NCI-H1417 (cell line): ENCODE data around the gene DTNB.
"Not testable (repeated sequence)": the region's sequence is repeated elsewhere in the genome, so short reads cannot be mapped to it uniquely, and the experiment has no call there.

ENCODE experiments used
- DNase-seq, 3 experiments: peaks; one replicate each; lab custom pipeline; 2025; lab: John Stamatoyannopoulos, UW

The DTNB gene

DNA sequence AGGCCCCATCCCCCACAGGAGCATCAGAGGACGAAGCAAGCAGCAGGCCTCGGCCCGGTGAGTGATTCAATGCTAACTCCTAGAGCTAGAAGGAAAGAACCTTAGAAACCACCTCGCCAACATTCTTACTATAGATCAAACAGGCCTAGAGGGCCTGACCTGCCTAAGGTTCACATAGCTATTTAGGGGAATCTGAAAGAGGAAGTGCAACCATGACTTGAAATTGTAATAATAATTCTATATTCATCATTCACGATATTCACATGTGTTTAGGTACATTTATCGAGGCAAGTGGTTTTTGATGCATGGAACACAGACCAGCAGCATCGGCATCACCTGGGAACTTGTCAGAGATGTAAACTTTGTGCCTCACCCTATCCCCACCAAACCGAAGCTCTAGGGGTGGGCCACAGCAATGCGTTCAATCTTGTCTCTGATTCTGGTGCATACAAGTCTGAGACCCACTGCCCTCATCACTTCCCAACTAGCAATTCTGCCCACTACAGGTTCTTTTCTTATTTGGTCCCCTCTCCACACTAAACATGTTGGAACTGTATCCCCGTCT is 253.6 kb downstream of the DTNB start:
- DNase-seq: no peak

DNA sequence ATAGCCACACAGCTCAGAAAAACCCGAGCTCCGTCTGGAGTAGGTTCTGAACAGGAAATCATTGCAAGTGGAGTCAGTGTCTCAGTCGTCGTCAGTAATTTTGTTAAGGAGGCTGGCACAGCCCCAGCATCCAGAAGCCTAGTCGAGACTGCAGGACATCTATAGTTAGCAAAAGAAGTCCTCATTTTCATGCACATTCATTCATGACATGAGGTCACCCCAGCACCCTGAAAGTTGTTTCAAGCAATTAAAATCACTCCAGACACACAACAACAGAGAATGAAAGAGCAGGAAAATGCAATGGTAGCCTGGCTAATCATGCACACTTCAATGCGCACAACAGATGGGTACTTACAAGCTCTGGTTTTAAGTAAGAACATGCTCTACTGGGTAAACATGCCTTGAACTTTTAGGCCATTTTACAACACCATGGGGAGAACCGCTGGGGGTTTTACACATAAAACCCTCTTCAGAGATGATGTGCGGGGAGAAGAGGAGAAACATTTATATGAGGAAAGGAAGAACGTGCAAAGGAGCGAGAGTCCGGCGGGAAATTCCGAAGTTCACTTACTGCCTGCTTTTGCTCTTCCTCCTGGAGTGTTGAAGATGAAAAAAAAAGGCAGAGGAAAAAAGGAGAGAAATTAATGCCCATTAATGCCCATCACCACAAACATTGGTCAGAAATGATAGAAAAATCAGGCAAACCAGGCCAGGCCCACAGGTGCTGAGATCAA is 254.3 kb downstream of the DTNB start:
- DNase-seq: no peak

DNA sequence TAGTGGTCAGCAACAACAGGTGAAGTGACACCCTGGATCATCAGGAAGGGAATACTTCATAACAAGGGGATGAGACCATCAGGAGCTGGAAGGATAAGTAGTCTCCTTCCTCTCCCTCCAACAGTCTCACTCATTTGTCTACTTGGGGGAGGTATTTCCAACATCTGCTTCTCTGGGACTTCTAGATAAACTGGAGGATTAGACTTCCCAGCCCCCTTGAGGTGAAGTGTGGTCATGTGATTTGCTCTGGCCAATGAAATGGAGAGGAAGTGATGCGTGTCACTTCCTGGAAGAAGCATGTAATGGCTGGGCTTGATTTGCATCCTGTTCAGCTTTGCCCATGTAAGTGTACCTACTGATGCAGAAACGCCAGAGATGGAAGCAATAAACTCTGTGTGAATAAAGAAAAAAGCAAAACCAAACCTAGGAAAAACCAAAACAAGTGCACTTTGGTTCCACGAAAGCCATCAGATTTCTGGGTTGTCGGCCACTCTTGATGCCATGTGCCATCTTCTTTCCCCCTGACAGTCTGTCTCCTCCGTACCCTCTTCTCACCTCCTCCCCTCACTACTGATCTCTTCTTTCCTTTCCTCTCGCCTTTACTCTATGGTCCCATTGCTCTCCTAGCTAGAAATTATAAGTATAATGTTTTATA is 255.5 kb downstream of the DTNB start:
- no peak for DNase-seq

DNA sequence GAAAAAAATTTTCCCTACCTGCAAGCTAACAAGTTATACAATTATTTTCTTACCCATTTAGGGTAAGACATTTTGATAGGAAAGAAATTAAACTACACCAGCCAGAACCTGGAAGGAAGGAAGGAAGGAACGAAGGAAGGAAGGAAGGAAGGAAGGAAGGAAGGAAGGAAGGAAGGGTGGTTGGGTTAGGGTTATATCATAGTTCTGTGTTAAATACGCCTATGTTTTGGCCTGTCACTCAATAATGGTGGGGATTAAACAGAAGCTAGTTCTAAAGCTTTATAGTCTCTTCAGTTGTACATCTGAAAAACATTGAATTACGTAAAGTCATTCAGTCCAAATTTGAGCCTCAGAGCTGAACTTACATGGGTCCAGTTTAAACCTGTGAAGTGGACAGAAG is 256.7 kb downstream of the DTNB start:
- no peak for DNase-seq

DNA sequence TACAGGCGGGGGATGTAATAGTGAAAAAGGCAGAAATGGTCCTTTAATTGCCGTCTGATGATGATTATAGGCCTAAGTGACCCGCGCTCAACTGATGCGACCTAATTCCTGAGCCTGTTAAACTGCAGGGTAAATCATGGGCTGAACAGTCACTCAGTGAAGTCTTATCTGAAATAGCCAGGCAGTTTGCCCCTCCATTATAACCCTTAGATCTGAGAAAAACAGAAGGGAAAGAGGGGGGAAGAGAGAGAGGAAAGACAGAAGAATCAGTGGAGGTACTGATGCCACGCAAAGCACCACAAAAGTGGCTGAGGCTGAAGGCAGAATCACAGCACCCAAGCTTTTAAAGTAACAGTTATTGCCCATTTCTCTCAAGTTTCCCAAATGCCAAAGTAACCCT is 258.6 kb downstream of the DTNB start:
- no peak for DNase-seq

DNA sequence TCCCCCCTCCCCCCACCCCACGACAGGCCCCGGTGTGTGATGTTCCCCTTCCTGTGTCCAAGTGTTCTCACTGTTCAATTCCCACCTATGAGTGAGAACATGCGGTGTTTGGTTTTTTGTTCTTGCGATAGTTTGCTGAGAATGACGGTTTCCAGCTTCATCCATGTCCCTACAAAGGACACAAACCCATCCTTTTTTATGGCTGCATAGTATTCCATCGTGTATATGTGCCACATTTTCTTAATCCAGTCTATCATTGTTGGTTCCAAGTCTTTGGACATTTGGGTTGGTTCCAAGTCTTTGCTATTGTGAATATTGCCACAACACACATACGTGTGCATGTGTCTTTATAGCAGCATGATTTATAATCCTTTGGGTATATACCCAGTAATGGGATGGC is 260.0 kb downstream of the DTNB start:
- DNase-seq: not testable (repeated sequence)

DNA sequence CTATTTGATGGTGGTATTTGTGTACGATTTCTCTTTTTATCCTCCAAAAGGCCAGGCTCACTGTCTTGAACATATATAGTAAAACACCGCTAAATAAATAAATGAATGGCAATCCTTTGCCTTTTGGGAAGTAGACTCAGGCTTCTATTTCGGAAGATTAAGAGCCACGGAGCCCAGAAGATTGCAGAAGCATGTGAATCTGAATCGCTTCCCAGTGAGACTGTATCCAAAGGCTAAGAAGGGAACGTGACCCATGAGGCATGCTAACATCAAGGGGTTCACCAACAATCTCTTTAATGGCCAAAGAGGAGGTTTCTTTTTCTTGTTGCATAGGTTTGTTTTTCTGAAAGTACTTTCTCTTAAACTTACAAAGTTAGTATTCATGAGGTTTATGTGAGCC is 261.6 kb downstream of the DTNB start:
- no peak for DNase-seq

DNA sequence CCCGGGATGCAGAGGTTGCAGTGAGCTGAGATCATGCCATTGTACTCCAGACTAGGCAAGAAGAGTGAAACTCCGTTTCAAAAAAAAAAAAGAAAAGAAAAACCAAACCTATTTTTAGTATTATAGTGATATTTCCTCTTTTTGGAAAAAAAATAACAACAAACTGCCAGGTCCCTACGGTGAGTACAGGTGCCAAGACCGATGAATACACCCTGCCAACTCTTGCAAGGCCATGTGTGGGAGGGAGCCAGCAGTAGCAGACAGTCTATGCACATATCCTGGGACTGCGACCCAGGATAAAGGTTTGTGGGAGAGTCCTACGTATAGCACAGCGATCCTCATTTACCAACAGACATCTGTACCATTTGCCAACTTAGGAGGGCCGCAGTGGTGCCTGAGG is 262.1 kb downstream of the DTNB start:
- no peak for DNase-seq

DNA sequence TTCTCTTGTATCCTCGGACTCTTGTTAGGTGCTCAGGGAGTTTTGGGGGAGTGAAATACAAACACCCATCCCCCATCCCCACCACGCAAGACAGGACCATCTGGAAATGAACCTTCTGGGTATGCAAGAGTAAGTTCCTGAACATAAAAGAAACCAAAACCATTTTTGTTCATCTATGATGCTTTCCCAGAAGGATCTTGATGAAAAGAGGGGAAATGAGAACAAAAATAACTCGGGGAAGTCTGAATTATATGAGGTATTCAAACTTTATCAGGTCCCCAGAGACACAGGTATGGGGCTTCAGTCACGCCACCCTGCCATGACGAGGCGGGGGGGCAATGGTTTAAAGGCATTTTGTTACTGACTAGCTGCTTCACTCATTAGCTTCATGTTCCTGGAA is 263.0 kb downstream of the DTNB start:
- DNase-seq: no peak

DNA sequence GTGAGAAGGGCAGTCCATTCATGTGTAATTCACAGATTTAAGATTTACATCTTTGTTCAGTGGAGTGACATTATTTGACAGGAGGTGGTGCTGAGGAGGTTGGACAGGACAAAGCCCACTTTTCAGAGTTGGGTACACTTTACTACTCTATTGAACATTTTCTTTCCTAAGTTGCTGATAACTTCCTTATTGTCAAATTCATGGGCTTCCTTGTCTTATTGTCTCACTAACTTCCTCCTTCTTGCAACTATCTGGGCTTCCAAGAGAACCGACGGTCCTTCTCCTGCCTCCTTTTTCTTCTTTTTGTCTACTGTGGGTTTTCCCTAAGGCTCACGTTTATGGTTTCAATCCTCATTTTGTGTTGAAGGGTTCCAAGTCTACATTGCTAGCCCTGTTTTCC is 263.9 kb downstream of the DTNB start:
- no peak for DNase-seq

DNA sequence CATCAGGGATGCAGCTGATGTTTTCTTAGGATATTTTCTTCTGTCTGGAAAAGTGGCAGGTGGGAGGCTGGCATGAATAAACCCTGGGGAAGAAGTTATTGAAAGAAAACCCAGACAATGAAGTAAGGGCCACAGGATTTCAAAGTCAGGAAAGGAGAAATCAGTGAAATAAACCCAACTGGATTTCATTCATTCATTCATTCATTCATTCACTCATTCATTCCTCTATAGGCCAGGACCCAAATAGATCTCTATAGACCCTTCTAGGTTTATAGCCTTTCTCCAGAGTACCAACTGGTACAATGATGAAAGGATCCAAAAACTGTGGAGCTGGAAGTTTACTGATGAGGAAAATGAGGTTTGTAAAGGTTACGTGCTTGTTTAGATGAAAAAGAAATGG is 264.3 kb downstream of the DTNB start:
- DNase-seq: no peak

DNA sequence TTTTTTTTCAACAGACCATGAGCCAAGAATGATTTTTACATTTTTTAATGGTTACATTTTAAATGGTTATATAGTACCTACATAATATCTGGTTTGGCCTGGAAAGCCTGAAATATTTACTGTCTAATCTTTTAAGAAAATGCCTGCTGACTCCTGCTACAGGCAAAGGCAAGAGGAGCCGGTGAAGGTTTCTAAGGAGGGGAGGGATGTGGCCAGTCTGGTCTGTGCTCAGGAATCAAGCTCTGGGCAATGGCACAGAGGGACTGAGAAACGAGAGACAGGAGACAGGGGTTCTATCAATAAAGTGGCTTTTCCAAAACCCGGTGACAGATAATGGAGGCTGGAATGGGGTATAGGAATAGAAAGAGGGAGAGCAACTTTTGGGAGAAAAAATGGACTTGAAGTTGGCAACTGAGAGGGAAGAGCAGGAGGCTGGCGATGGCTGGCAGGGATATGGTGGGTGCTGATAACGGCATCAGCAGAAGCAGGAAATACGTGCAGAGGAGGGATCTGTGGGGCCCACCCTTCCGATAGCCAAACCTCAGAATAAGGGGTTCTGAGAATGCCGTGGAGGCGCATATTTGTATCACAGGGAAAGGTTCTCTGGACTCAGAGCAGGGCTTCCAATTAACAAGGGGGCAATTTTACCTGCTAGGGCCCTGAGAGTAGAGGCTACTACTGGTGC is 267.6 kb downstream of the DTNB start:
- no peak for DNase-seq

DNA sequence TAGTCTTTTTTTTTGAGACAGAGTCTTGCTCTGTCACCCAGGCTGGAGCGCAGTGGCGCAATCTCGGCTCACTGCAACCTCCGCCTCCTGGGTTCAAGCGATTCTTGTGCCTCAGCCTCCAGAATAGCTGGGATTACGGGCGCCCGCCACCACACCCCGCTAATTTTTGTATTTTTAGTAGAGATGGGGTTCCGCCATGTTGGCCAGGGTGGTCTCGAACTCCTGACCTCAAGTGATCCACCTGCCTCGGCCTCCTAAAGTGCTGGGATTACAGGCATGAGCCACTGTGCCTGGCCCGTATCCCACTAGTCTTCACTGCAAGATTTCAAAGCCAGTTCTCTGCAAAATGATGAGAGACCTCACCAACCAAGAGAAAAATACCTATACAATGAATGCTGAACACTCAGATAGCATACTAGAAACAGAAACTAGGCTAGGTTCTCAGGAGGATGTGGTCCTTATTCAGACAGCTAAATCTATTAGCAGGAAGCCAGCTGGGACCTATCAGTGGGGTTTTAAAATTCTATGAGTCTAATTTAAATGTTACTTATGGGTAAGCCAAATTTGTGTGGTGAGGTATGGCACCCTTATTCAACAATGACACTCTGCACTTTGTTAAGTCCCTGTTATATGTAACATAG is 270.1 kb downstream of the DTNB start:
- not testable (repeated sequence) for DNase-seq

DNA sequence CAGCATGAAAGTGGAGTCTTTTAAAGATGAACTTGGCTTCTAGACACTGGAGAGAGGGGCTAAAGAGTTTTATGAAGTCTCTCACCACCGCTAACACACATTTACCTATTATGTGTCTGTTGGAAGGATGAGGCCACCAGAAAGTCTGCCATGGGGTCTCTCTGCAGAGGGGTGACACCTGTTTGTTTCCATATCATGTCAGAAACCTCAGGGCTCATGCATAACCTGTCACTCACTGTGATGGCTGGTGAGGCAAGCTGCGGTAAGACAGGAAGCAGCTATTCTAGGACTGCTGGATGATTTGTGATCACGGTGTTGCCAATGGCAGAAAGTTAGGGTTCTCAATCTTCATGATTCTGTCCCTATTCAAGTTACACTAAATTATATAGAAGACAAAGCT is 270.9 kb downstream of the DTNB start:
- peak in 1 of 3 experiments; percentile 52 for DNase-seq

DNA sequence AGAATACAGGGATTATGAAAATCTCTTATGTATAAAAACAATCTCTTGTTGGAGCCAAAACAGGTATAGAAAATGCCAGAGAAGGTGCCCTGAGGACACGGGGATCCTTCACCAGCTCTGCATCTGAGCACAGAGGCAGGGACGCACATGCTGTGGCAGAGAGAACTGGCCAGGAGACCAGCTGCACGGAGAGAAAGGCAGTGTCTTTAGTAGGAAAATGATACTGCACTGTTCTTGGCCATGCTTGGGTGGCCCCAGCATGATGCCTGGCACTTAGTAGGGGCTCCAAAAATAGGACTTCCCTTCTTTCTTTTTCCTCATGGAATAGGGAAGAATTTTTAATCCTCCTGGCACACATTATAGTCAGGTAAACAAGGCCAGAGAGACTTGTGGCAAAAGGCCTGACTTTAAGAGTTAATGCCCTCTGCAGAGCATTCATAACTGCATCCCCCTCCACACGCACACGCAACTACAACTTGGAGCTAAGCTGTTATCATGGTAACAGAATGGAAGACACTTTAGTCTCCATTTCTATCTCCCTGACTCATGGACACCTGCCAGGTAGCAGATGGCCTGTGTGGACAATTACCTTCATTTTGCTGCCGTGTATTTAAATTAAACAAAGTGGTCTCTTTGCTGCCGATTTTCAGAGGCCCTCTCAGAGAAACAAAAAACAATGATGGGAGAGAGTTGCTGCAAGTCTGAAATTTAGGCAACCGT is 271.9 kb downstream of the DTNB start:
- peak; percentile 72 to 92 (median 72) for DNase-seq

DNA sequence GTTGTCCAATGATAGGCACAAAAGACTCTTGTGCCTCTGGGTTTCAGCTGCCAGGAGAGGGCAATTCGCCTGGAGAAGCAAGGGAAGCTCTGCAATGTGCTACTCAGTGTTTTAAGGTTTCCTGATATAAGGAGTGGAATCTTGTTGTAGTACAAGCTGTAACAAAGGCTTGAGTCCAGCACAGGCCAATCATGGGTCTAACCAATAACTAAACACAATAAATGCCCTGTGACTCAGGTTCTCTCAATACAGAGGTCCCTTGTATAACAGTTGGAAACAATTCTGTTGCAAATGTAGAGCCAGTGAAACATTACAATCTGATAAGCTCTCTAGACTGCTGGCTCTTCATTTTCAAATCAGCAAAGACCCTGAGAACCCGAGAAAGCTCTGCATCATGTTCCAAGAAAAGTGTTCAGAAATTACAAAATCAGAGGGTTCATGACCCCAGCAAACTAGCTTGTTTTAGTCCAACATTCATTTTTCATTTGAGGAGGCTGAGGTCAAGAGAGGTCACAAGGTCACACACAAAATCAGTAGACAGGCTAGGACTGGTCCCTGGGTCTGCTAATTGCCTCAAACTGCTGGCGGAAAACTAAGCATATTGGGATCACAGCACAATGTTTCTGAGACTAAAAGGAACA is 272.7 kb downstream of the DTNB start:
- DNase-seq: peak in 2 of 3 experiments; percentile 36 to 49

DNA sequence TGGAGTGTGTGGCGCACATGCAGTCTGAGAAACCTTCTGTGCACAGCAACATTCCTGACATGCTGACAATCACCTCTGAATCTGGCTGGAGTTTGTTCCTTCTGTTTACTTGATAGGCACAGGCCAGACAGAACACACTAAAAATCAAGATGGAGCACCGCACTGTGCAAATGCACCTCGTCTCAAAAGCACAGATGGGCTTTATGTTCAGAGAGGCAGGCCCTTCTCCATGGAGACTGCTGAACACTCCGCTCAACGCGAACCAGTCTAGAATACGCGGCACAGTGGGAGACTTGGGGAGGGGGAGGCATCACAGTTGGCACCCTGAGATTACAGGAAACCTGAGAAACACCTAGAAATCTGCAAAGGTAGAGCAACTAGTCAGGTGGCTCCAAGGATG is 273.2 kb downstream of the DTNB start:
- DNase-seq: peak in 2 of 3 experiments; percentile 16 to 49

DNA sequence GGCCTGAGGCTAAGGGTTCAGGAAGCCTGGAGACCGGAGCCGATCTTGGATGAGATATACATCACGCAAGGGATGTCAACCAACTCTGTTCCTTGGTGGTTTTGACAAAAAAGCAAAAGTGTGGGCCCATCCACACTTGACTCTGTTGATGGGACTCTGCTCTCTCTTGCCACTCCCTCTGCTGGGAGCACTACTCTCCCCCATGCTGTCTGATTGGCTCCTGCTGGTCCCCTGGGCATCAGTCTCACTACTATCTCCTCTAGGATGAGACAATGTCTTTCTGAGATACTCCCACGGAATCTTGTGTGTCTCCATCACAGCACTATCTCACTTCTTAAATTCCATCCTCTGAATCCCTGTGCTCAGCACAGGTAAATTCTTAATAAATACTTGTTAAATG is 274.8 kb downstream of the DTNB start:
- no peak for DNase-seq

DNA sequence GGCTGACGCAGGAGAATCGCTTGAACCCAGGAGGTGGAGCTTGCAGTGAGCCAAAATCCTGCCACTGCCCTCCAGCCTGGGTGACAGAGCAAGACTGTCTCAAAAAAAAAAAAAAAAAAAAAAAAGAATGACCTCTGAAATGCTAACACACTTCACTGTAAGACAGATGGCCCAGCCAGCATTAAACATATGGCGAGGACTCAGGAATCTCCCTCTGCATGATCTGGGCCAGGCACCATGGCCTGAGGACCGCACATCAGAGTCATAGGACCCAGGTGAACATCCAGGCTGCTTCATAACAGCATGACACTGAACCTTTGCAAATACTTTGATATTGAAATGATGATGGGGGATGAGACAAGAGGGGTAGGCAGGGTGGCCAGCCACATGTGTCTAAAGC is 275.6 kb downstream of the DTNB start:
- DNase-seq: no peak

DNA sequence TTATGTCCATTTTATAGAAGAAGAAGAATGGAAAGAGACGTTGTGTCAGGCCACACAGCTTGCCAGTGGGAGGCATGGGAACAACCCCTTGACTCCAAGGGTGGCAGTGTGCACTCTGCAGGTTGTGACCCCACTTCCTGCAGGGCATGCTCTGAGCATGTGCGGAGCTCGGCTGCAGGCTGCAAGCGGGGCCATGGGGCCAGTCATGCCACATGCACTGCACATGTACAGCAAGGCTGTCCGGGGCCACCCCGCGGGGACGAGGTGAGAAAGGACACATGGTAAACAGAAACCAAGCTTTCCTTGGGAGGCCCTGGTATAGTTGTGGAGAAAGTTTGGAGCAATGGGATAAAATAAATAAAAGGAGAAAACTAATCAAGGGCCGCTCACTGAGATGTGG is 284.2 kb downstream of the DTNB start:
- DNase-seq: no peak

DNA sequence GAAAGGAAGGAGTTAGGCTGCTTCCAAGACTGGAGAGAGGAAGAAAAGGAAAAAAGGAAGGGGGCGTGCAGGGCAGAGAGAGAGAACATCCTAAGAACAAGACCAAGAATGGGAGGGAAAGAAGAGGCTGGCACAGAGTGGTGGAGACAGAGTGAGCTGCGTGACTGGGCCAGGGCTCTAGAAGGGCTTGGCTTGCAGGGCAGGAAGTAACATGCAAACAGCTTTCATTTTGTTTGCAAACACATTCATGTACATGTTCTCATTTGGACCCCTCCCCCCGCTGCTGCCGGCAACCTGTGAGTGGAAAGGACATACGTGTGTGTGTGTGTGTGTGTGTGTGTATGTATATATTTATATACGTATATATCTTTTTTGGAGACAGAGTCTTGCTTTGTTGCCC is 284.9 kb downstream of the DTNB start:
- DNase-seq: no peak
